Lower lobe of right lung (tissue), 2 donors: ENCODE data around the gene PNMA8C. TPM values are rescaled to one million over a fixed set of nuclear protein-coding genes. Genes with fewer than 3 reads are reported as not detected.
"Not testable (repeated sequence)": the region's sequence is repeated elsewhere in the genome, so short reads cannot be mapped to it uniquely, and the experiment has no call there.

ENCODE experiments used
- ATAC-seq, 2 donors: fragments of 200-7000 bp; cut with Tn5 transposase; one replicate each; pipeline ENCODE4 v1.9.1; 2020 to 2022; ENCODE audit warnings: mild to moderate bottlenecking in 2 of 2, moderate library complexity in 2 of 2
- DNase-seq: peaks from one replicate; pipeline ENCODE4 v3.0.0-alpha.2; 2020
- H3K27ac ChIP-seq: fragments of 200-600 bp; one replicate; pipeline ENCODE4 v1.8.0; 2022
- H3K27me3 ChIP-seq: fragments of 200-600 bp; one replicate; pipeline ENCODE4 v1.8.0; 2022; ENCODE audit warnings: low read depth
- H3K36me3 ChIP-seq: fragments of 200-600 bp; one replicate; pipeline ENCODE4 v1.8.0; 2022; ENCODE audit warnings: mild to moderate bottlenecking
- H3K4me1 ChIP-seq: fragments of 200-600 bp; one replicate; pipeline ENCODE4 v1.8.0; 2022
- H3K4me3 ChIP-seq: fragments of 200-600 bp; one replicate; pipeline ENCODE4 v1.8.0; 2022; ENCODE audit warnings: mild to moderate bottlenecking
- H3K9me3 ChIP-seq: fragments of 200-600 bp; one replicate; pipeline ENCODE4 v1.8.0; 2022
- intact Hi-C: fragments of 100-400 bp; cut with DNase I; formaldehyde crosslinking; loops from one replicate; pipeline ENCODE4 v1.11.0; 2022
- total RNA-seq: library from RNA; stranded (reverse); fragmentation: NEBNext Ultra II Directional; extraction: Animal tissue kit (Norgen Biotek cat#: 25700); gene quantifications from one replicate; pipeline ENCODE4 v1.2.1, GENCODE V29; 2021
- TF ChIP-seq, protein P1 (sequence below): fragments of 200-600 bp; IDR thresholded peaks from one replicate; pipeline ENCODE4 v1.8.0; 2022; ENCODE audit warnings: antibody characterized with exemption, mild to moderate bottlenecking
- donor health status: DM: no; HTN: yes; CAD: no; lungs with severe emphysema.

The PNMA8C gene
- total RNA-seq, 1 donor from 2014 or later = 0.18 TPM

GRCh38 chr19:46404753-46405468, 23.8 kb downstream of the PNMA8C start:
- H3K36me3 ChIP-seq = no peaks in the 10 kb centered on the region
- DNase-seq (peak; percentile 43), ATAC-seq (peak in 1 of 2 donors; percentile 12)
- TF ChIP-seq, protein P1, sequence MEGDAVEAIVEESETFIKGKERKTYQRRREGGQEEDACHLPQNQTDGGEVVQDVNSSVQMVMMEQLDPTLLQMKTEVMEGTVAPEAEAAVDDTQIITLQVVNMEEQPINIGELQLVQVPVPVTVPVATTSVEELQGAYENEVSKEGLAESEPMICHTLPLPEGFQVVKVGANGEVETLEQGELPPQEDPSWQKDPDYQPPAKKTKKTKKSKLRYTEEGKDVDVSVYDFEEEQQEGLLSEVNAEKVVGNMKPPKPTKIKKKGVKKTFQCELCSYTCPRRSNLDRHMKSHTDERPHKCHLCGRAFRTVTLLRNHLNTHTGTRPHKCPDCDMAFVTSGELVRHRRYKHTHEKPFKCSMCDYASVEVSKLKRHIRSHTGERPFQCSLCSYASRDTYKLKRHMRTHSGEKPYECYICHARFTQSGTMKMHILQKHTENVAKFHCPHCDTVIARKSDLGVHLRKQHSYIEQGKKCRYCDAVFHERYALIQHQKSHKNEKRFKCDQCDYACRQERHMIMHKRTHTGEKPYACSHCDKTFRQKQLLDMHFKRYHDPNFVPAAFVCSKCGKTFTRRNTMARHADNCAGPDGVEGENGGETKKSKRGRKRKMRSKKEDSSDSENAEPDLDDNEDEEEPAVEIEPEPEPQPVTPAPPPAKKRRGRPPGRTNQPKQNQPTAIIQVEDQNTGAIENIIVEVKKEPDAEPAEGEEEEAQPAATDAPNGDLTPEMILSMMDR = peak; percentile 8
- intact Hi-C loops = loop anchor here (10.0 kb wide), 1 partner anchor 80 kb away; no protein-coding TSS in a partner anchor
- peak overlapping the region; percentile 54 for H3K4me3 ChIP-seq
- no peaks in the 10 kb centered on the region for H3K9me3 ChIP-seq
- H3K4me1 ChIP-seq = peaks cover 22% of the 10 kb centered on the region
- peaks cover 62% of the 10 kb centered on the region for H3K27me3 ChIP-seq
- H3K27ac ChIP-seq = peak overlapping the region; percentile 38

DNA sequence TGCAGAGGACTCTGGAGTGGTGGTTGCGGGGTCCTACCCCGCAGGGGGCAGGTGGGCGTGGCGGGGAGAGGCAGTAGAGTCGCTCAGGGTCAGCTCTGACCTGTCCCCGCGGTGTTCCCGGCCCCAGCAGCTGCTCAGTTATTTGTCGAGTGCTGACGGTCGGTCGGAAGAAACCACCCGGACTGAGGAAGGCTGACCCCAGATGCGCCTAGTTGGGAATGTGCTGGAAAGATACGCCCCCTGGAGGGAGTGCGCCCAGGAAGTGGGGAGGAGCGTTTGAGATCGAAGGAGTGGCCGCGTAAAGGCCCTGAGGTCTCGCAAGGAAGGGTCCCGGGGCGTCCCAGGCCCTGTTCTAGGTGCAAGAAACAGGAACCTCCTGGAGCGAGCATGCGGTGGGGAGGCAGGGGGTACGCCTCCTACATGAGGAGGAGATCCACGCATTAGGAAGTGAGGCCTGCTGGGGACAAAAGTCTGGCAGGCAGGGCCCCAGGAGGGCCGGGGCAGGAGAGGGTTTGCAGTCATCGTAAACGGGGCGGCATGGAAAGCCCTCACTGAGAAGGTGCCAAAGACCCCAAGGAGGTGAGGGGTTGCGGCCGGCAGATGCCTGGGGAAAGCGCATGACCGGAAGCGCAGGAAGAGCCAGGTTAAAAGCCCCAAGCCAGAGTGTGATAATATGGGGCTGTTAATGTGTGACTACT, 24.5 kb downstream of the PNMA8C start:
- DNase-seq = peak; percentile 59
- Histone ChIP-seq H3K4me1 (peaks cover 22% of the 10 kb centered on the region), H3K9me3 (no peaks in the 10 kb centered on the region), H3K27ac (peak overlapping the region; percentile 38), H3K27me3 (peaks cover 61% of the 10 kb centered on the region), H3K36me3 (no peaks in the 10 kb centered on the region), H3K4me3 (peak overlapping the region; percentile 54)
- TF ChIP-seq, protein P1 = peak; percentile 31
- peak; percentile 58 to 60 for ATAC-seq
- intact Hi-C loops = loop anchor here (10.0 kb wide), 1 partner anchor 81 kb away; no protein-coding TSS in a partner anchor

- Histone ChIP-seq H3K4me1 (peaks cover 15% of the 10 kb centered on the region), H3K4me3 (no peak overlapping the region), H3K9me3 (no peaks in the 10 kb centered on the region), H3K27ac (no peak overlapping the region), H3K27me3 (peaks cover 51% of the 10 kb centered on the region), H3K36me3 (no peaks in the 10 kb centered on the region)
- intact Hi-C loops = loop anchor here (10.0 kb wide), 1 partner anchor 82 kb away; no protein-coding TSS in a partner anchor
- TF ChIP-seq, protein P1 = no peak
- no peak for ATAC-seq
- peak; percentile 24 for DNase-seq
Measured at GRCh38 chr19:46402725-46403124, 26.0 kb downstream of the PNMA8C start.

DNA sequence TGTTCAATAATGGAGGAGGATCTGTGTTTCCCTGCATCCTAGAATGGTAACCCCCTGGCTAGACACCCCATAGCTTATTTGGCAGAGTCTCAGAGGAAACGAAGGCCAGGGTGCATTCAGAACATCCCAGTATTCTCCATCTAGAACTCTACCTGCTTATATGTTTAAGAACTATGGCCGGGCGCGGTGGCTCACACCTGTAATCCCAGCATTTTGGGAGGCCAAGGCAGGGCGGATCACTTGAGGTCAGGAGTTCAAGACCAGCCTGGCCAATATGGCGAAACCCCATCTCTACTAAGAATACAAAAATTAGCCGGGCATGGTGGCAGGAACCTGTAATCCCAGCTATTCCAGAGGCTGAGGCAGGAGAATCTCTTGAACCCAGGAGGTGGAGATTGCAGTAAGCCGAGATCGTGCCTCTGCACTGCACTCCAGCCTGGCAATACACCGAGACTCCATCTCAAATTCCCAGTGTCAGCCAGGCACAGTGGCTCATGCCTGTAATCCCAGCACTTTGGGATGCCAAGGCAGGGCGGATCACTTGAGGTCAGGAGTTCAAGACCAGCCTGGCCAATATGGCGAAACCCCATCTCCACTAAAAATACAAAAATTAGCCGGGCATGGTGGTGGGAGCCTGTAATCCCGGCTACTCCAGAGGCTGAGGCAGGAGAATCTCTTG, 30.8 kb downstream of the PNMA8C start:
- H3K4me3 ChIP-seq, H3K27ac ChIP-seq, intact Hi-C loops, H3K9me3 ChIP-seq, H3K36me3 ChIP-seq, ATAC-seq, H3K4me1 ChIP-seq: not testable (repeated sequence)
- DNase-seq = peak; percentile 32
- peaks cover 14% of the 10 kb centered on the region for H3K27me3 ChIP-seq

GRCh38 chr19:46394402-46394797, 34.3 kb downstream of the PNMA8C start:
- Histone ChIP-seq H3K36me3 (peaks cover 33% of the 10 kb centered on the region), H3K27ac (no peak overlapping the region), H3K4me3 (no peak overlapping the region), H3K27me3 (no peaks in the 10 kb centered on the region), H3K9me3 (no peaks in the 10 kb centered on the region), H3K4me1 (peaks cover 18% of the 10 kb centered on the region)
- DNase-seq (peak; percentile 21), ATAC-seq (no peak)
- TF ChIP-seq, protein P1 = no peak
- intact Hi-C loops = no loop called here
